ENCODE results near the gene FOLR1.
A peak's percentile ranks its signal among the peaks of the same experiment; 100 is the strongest.

FOLR1 gene

GRCh38 chr11:72236774-72237111 is 44.8 kb downstream of the FOLR1 start:
- no peak for DNase-seq

- no peak for DNase-seq
Observed at GRCh38 chr11:72237112-72237931, 45.4 kb downstream of the FOLR1 start.

GRCh38 chr11:72238040-72238450 is 46.1 kb downstream of the FOLR1 start:
- DNase-seq, result peak; percentile 30

GRCh38 chr11:72238492-72239312 is 46.8 kb downstream of the FOLR1 start:
- DNase-seq, result no peak

GRCh38 chr11:72239313-72239848 is 47.4 kb downstream of the FOLR1 start:
- DNase-seq, result peak; percentile 24

GRCh38 chr11:72239849-72240460 is 48.0 kb downstream of the FOLR1 start:
- DNase-seq, result no peak

- DNase-seq, result no peak
Observed at GRCh38 chr11:72240461-72241290, 48.7 kb downstream of the FOLR1 start.

- no peak for DNase-seq
Observed at GRCh38 chr11:72241291-72241781, 49.4 kb downstream of the FOLR1 start.

- no peak for DNase-seq
Observed at GRCh38 chr11:72242141-72242540, 50.2 kb downstream of the FOLR1 start.

GRCh38 chr11:72243173-72244059 is 51.5 kb downstream of the FOLR1 start:
- DNase-seq, result no peak

GRCh38 chr11:72244060-72244360 is 52.1 kb downstream of the FOLR1 start, which contains the start of gene PHOX2A:
TSS of gene PHOX2A (minus strand) at chr11:72244176. CDS start at chr11:72244004, 172 bp downstream.
- no peak for DNase-seq

- DNase-seq, result no peak
Observed at GRCh38 chr11:72244361-72245262, 52.7 kb downstream of the FOLR1 start.

- no peak for DNase-seq
Observed at GRCh38 chr11:72245263-72245816, 53.4 kb downstream of the FOLR1 start.
